ENCODE data around the gene GPER1.

DNA sequence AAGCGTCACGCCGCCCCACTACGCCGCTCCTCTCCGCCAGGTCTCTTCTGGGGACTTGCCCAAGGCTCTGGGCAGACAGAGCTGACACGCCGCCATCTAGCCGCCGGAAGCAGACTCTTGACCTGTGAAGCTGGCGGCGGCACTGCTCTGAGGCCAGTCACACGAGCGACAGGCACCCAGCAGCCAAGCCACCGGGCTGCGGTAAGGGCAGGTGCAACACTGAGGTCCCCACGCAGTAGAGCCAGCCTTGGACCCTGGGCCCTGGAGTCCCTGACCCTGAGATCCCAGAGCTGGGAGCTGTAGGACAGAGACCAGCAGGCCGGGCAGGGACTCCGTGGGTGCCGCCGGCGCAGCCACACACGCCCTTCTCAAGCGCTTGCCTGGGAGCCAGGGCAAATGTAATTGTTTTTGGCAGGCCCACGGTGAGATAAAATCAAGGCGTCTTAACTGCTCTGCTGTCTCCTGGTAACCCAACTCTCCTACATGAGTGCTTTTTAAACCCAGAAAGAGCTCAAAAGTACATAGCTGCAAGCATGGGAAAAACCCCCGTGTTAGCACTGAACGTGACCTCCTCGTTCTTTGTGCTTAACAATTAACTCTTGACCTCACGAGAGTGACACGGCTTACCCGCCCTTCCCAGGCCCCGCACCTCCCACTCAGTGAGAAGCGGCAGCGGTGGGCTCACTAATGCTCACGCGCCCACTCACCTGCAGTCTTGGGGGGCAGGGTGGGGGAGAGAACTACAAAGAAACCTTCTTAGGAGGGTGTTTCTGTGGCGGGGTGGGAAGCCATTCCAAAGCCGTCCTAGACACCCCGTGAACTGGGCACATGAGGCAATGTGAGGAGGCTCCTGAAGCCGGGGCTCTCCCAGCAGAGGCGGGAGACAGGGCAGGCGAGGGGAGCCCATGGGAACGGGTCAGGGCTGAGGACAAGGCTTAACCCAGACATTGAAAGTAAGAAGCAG, 8.5 kb downstream of the GPER1 start:
- TF ChIP-seq POLR2A (IDR thresholded peaks at IDR 0.05), result no peak
- TF ChIP-seq, protein P1, sequence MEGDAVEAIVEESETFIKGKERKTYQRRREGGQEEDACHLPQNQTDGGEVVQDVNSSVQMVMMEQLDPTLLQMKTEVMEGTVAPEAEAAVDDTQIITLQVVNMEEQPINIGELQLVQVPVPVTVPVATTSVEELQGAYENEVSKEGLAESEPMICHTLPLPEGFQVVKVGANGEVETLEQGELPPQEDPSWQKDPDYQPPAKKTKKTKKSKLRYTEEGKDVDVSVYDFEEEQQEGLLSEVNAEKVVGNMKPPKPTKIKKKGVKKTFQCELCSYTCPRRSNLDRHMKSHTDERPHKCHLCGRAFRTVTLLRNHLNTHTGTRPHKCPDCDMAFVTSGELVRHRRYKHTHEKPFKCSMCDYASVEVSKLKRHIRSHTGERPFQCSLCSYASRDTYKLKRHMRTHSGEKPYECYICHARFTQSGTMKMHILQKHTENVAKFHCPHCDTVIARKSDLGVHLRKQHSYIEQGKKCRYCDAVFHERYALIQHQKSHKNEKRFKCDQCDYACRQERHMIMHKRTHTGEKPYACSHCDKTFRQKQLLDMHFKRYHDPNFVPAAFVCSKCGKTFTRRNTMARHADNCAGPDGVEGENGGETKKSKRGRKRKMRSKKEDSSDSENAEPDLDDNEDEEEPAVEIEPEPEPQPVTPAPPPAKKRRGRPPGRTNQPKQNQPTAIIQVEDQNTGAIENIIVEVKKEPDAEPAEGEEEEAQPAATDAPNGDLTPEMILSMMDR (IDR thresholded peaks at IDR 0.05), result no peak

Measured in sigmoid colon (tissue), 3 donors.